HG03196 (cell line): Measurements from ENCODE around the gene SIGLEC12.
"Not testable (repeated sequence)": the region's sequence is repeated elsewhere in the genome, so short reads cannot be mapped to it uniquely, and the experiment has no call there.

Experiments used
- ATAC-seq: cut with Tn5 transposase; IDR thresholded peaks from one replicate; pipeline ENCODE4 v1.9.1; 2021; ENCODE audit not compliant: unreplicated experiment

The SIGLEC12 gene

DNA sequence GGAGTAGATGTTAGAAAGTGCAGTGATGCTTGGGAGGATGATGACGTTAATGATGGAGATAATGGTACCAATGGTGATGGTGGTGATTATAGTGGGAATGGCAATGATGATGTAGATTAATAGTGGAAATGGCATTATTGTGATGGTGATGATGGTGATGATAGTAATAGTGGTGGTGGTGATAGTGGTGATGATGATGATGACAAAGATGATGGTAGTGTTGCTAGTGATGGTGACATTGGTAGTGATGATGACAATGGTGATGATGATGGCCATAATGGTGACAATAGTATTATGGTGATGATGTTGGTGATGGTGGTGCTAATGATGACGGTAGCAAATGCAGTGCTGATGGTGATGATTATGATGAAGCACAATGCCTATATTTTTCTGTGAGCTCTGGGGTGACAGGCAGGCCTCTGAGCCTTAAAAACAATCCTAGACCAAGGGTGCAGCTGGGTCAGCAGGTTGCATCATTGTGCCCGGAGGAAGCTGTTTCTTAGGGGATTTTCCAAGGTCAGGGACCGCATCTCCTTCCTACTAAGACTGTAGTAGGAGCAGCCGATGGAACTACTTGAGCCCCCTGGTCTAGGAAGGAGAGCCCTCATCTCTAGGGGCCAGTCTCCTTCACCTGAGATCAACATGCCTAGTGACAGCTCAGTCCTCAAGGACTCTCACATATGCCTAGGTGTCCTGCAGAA is 15.5 kb downstream of the SIGLEC12 start:
- ATAC-seq: no peak

DNA sequence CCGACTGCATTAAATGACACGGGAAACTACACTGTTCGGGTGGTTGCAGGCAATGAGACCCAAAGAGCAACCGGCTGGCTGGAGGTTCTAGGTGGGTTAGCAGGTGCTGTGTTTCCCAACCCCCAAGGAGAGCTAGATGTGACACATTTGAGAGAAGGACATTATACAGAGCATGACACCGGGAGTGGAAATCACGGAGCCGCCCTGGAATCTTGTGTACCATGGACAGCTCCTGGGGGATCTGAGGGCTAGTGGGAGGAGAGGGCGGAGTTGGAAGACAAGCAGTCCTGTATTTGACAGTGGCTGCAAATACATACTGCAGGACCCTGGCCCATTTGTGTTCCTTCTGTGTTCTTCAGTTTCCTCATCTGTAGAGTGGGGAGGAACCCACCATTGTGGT is 21.0 kb downstream of the SIGLEC12 start:
- ATAC-seq: no peak

- no peak for ATAC-seq
Observed at GRCh38 chr19:51479531-51480331, 21.9 kb downstream of the SIGLEC12 start.

GRCh38 chr19:51478381-51479234 is 23.0 kb downstream of the SIGLEC12 start, which contains the start of gene CEACAM18:
Gene CEACAM18 (plus strand): TSS chr19:51478539.
- no peak for ATAC-seq

GRCh38 chr19:51477344-51477743 is 24.3 kb downstream of the SIGLEC12 start:
- ATAC-seq: no peak

- ATAC-seq: no peak
Observed at GRCh38 chr19:51476164-51476563, 25.4 kb downstream of the SIGLEC12 start.

DNA sequence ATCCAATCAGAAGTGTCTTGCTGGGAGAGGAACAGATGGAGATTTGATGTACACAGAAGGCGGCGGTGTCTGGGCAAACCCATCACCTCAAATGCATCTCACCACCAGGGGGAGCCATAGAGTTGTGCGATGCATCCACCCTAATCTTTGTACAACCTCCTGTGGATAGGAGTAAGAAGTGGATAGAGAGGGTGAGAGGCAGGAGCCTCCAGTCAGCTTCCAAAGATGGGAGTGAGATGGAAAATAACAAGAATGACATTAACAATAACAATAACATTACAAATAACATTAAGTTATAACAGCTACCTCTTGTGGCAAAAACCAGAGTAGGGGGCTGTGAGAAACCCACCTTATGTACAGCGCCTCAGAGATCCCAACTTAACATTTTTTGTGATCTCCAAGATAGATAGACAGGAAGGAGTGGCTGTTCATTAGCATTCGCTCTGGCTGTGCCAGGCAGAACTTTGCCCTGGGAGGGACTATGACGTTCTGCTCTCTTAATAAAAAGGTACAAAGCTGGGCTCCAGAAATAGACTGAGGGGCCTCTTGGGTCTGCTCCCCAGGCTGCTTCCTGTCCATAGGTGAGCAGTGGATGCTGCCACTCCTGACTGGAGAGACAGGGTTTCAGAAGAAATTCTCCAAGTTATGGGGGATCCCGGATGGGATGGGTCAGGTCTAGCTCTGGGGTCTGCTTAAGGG is 28.4 kb downstream of the SIGLEC12 start:
- no peak for ATAC-seq

GRCh38 chr19:51472607-51473006 is 29.0 kb downstream of the SIGLEC12 start:
- no peak for ATAC-seq

DNA sequence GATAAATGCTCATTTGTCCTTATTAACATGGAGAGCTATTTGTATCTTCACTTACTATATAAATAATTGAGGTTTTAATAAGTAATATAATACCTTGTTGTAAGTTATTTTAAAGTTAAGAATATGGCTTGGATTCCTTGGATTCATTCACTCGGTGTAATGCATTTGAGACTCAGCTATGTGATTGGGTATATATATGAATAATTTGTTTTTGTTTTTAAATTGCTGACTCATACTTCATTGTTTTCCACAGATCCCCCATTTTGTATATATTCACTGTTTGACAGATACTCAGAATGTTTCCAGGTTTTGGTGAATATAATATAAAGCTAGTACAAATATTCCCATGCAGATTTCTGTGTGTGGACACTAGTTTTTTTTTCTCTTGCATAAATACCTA is 30.1 kb downstream of the SIGLEC12 start:
- no peak for ATAC-seq

DNA sequence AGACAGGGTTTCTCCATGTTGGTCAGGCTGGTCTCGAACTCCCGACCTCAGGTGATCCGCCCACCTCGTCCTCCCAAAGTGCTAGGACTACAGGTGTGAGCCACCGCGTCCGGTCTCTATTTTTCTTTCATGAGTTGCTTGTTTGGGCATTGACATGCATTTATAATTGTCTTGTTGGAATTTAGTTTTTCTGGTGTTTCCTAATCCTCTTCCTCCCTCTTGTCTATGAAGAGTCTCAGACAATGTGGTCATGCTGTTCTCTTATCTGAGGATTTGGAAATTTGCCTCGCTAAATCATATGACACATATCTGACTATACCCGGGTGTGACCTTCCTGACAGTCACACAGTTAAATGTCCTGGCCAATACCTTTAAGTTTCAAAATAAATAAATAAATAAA is 30.6 kb downstream of the SIGLEC12 start:
- ATAC-seq: no peak

GRCh38 chr19:51469629-51470028 is 32.0 kb downstream of the SIGLEC12 start:
- ATAC-seq: no peak

GRCh38 chr19:51469162-51469561 is 32.4 kb downstream of the SIGLEC12 start:
- ATAC-seq: no peak

- no peak for ATAC-seq
Observed at GRCh38 chr19:51468545-51468920, 33.1 kb downstream of the SIGLEC12 start.

- no peak for ATAC-seq
Observed at GRCh38 chr19:51467864-51468544, 33.6 kb downstream of the SIGLEC12 start.

DNA sequence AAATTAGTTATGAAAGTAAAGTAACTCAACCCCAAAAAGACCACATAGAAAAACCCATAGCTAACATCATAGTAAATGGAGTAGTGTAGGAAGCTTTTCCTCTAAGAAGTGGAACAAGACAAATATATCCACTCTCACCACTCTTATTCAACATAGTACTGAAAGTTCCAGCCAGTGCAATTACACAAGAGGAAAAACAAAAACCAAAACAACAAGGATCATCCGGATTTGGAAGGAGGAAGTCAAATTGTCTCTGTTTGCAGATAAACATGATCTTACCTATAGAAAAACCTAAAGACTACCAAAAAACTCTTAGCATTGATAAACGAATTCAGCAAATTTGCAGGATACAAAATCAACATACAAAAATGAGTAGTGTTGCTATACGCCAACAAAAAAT is 34.9 kb downstream of the SIGLEC12 start:
- ATAC-seq: no peak

DNA sequence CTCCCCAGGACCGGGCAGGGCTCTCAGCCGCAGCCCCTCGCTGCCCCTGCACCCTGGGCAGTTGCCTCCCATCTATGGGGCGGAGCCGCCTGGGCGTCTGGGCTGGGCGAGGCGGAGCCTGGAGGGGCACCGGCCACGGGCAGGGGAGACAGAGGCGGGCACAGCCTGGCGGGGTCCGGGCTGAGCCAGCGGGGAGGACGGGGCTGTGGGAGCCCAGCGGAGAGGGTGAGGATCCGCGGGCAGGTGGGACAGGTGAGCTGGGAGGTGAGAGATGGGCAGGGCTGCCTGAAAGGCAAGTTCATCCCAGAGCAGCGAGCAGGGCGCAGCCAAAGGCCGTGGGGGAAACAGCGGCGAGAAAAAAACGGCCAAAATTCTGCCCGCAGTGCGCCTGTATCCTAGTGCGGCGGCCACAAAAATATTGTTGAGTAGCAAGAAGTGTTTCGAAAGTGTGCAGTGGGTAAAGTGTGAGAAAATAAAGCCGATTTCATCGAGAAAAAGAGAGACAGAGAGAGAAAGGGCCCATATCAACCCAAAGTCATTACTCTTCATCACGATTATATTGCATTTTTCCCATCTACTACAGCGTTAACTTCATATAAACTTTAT is 37.5 kb downstream of the SIGLEC12 start:
- not testable (repeated sequence) for ATAC-seq

GRCh38 chr19:51462681-51463080 is 38.9 kb downstream of the SIGLEC12 start:
- no peak for ATAC-seq

DNA sequence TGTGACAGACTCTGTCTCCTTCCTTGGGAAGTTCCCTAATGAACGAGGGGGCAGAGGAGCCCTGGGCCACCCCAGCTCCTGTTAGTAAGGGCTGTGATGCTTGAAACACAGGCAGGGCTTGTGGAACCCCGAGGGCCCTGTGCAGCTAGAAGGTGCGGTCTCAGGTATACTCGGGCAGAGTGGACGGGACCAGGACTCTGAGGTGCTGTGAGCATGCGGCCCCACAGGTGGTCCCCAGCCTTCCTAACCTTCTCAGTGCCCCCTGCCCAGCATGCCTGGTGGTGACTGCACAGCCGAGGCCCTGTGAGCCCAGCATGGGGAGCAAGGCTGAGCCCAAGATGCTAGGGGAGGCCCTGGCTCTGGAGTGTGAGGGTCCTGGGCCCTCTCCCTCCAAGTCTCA is 39.3 kb downstream of the SIGLEC12 start:
- no peak for ATAC-seq

DNA sequence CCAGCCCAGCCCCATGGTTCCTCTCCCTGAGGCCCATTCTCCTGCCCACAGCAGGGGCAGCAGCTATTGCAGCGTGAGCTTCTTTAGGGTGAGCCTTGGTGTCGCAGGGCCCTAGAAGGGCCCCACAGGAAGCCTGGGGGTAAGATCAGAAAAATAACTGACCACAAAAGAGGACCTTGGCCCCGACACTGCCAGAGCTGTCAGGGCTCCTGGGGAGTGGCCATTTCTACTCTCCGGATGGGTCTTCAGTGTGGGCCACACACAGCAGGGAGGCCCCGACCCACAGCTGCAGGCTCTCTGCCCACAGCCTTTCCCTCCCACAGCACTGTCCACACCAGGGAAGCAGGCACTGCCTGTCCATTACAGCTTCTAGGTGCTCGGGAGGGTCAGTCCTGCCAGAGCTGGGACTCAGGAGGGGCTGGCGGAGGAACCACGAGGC is 39.9 kb downstream of the SIGLEC12 start:
- no peak for ATAC-seq
